GM21717 (cell line): ENCODE measurements around the gene SESN1.

ENCODE experiments used
- ATAC-seq: cut with Tn5 transposase; IDR thresholded peaks from one replicate; pipeline ENCODE4 v1.9.1; 2021; ENCODE audit warnings: mild to moderate bottlenecking, moderate library complexity; ENCODE audit not compliant: unreplicated experiment

SESN1 gene

GRCh38 chr6:108941859-108942258, 152.8 kb downstream of the SESN1 start:
- ATAC-seq = no peak

DNA sequence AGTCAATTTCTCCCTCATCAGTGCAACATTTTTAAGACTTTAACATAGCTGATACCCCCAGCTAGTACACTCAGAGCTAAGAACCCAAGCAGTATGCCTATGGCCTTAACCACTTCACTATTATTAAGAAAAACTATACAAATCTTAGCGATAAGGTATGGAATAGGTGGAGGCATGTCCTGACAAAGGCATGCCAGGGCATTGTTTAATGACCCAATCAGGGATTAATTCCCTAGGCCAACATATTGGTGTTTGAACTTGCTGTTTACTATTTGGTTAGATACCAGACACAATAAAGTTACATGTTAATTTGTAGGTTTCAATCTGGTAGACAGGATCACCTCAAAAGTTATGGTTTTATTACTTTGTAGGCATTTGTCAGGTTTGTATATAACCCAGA, 153.4 kb downstream of the SESN1 start:
- no peak for ATAC-seq

DNA sequence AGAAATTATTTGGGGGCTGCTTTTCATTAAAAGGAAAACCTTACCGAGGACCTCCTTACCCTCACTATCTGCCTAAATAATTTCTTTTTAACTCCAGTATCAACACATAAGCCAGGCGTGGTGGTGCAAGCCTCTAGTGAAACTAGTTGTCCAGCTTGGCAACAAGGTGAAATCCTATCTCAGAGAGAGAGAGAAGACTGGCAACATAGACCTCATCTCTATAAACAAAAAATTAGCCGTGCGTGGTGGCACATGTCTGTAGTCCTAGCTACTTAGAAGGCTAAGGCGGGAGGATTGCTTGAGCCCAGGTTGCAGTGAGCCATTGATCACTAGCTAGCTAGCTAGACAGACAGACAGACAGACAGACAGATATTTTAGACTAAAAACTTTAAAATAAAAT, 153.9 kb downstream of the SESN1 start:
- ATAC-seq = no peak

- no peak for ATAC-seq
Observed at GRCh38 chr6:108937170-108937569, 157.5 kb downstream of the SESN1 start.
